ENCODE measurements around the gene SIX2.

The SIX2 gene

GRCh38 chr2:45000921-45001868 lies 8.1 kb downstream of the SIX2 start:
- no peak for TF ChIP-seq LEF1 (IDR thresholded peaks at IDR 0.05; ENCODE audit: borderline replicate concordance)
- ChIA-PET POLR2A (no interaction called here), CTCF (no interaction called here)
- DNase-seq (ENCODE audit: extremely low spot score) = no peak

- ChIA-PET POLR2A (no interaction called here), CTCF (no interaction called here)
- TF ChIP-seq ARNT (IDR thresholded peaks at IDR 0.05) = no peak
- DNase-seq (ENCODE audit: extremely low spot score) = no peak
Measured at GRCh38 chr2:45000341-45000901, 8.8 kb downstream of the SIX2 start.

- TF ChIP-seq ZNF384 (IDR thresholded peaks at IDR 0.05) (no peak), ARNT (IDR thresholded peaks at IDR 0.05) (no peak)
- no peak for DNase-seq (ENCODE audit: extremely low spot score)
- POLR2A ChIA-PET = no interaction called here
- CTCF ChIA-PET = no interaction called here
Measured at GRCh38 chr2:44999540-44999939, 9.7 kb downstream of the SIX2 start.

- no peak for DNase-seq (ENCODE audit: extremely low spot score)
- ChIA-PET POLR2A (interaction anchor here (0.8 kb wide), 1 partner anchor 15 kb away, joined by 3 read pairs; no protein-coding TSS in a partner anchor), CTCF (no interaction called here)
- no peak for TF ChIP-seq FOXM1 (IDR thresholded peaks at IDR 0.05; ENCODE audit: borderline replicate concordance)
- TF ChIP-seq SP1 (IDR thresholded peaks at IDR 0.05) = no peak
- peak; percentile 92 for TF ChIP-seq PKNOX1 (IDR thresholded peaks at IDR 0.05)
Measured at GRCh38 chr2:44997963-44998362, 11.3 kb downstream of the SIX2 start.

GRCh38 chr2:44996356-44996755 lies 12.9 kb downstream of the SIX2 start:
- CTCF ChIA-PET = no interaction called here
- no peak for DNase-seq (ENCODE audit: extremely low spot score)
- no peak for TF ChIP-seq TARDBP (IDR thresholded peaks at IDR 0.05)
- no peak for TF ChIP-seq PKNOX1 (IDR thresholded peaks at IDR 0.05)
- TF ChIP-seq CTBP1 (IDR thresholded peaks at IDR 0.05; ENCODE audit: borderline replicate concordance) = no peak
- no peak for TF ChIP-seq L3MBTL2 (conservative IDR thresholded peaks at IDR 0.05)
- TF ChIP-seq NFRKB (IDR thresholded peaks at IDR 0.05) = no peak
- TF ChIP-seq FOXK2 (IDR thresholded peaks at IDR 0.05) = no peak
- TF ChIP-seq SP1 (IDR thresholded peaks at IDR 0.05) = no peak
- no peak for TF ChIP-seq FOXA1 (IDR thresholded peaks at IDR 0.05)
- no peak for TF ChIP-seq FOXM1 (IDR thresholded peaks at IDR 0.05; ENCODE audit: borderline replicate concordance)
- TF ChIP-seq LEF1 (IDR thresholded peaks at IDR 0.05; ENCODE audit: borderline replicate concordance) = no peak
- no peak for TF ChIP-seq HDGF (IDR thresholded peaks at IDR 0.05; ENCODE audit: borderline replicate concordance)
- no peak for TF ChIP-seq SUZ12 (IDR thresholded peaks at IDR 0.05)
- no peak for TF ChIP-seq BHLHE40 (IDR thresholded peaks at IDR 0.05; ENCODE audit: borderline replicate concordance)
- POLR2A ChIA-PET = no interaction called here

GRCh38 chr2:44994377-44994776 lies 14.9 kb downstream of the SIX2 start:
- CTCF ChIA-PET = no interaction called here
- TF ChIP-seq ARNT (IDR thresholded peaks at IDR 0.05) = no peak
- no peak for TF ChIP-seq ZNF384 (IDR thresholded peaks at IDR 0.05)
- TF ChIP-seq SP1 (IDR thresholded peaks at IDR 0.05) = no peak
- no peak for TF ChIP-seq FOXM1 (IDR thresholded peaks at IDR 0.05; ENCODE audit: borderline replicate concordance)
- TF ChIP-seq L3MBTL2 (conservative IDR thresholded peaks at IDR 0.05) = no peak
- TF ChIP-seq BHLHE40 (IDR thresholded peaks at IDR 0.05; ENCODE audit: borderline replicate concordance) = no peak
- TF ChIP-seq TARDBP (IDR thresholded peaks at IDR 0.05) = no peak
- no peak for TF ChIP-seq PKNOX1 (IDR thresholded peaks at IDR 0.05)
- TF ChIP-seq HDGF (IDR thresholded peaks at IDR 0.05; ENCODE audit: borderline replicate concordance) = no peak
- TF ChIP-seq FOXK2 (IDR thresholded peaks at IDR 0.05) = no peak
- TF ChIP-seq FOXA1 (IDR thresholded peaks at IDR 0.05) = no peak
- TF ChIP-seq CTBP1 (IDR thresholded peaks at IDR 0.05; ENCODE audit: borderline replicate concordance) = no peak
- TF ChIP-seq NFRKB (IDR thresholded peaks at IDR 0.05) = no peak
- TF ChIP-seq ELF4 (IDR thresholded peaks at IDR 0.05) = no peak

GRCh38 chr2:44989176-44989575 lies 20.1 kb downstream of the SIX2 start:
- POLR2A ChIA-PET = no interaction called here
- CTCF ChIA-PET = no interaction called here
- no peak for TF ChIP-seq PKNOX1 (IDR thresholded peaks at IDR 0.05)
- no peak for TF ChIP-seq FOXK2 (IDR thresholded peaks at IDR 0.05)
- TF ChIP-seq TARDBP (IDR thresholded peaks at IDR 0.05) = no peak
- no peak for TF ChIP-seq LEF1 (IDR thresholded peaks at IDR 0.05; ENCODE audit: borderline replicate concordance)
- no peak for TF ChIP-seq L3MBTL2 (conservative IDR thresholded peaks at IDR 0.05)
- TF ChIP-seq NFRKB (IDR thresholded peaks at IDR 0.05) = no peak
- no peak for TF ChIP-seq SUZ12 (IDR thresholded peaks at IDR 0.05)
- TF ChIP-seq FOXM1 (IDR thresholded peaks at IDR 0.05; ENCODE audit: borderline replicate concordance) = no peak
- TF ChIP-seq ARNT (IDR thresholded peaks at IDR 0.05) = no peak
- no peak for TF ChIP-seq ELF4 (IDR thresholded peaks at IDR 0.05)
- TF ChIP-seq FOXA1 (IDR thresholded peaks at IDR 0.05) = no peak
- TF ChIP-seq HDGF (IDR thresholded peaks at IDR 0.05; ENCODE audit: borderline replicate concordance) = no peak
- no peak for TF ChIP-seq CTBP1 (IDR thresholded peaks at IDR 0.05; ENCODE audit: borderline replicate concordance)
- DNase-seq (ENCODE audit: extremely low spot score) = no peak

More at GRCh38 chr2:44994377-44994776, 14.9 kb downstream of the SIX2 start:
- POLR2A ChIA-PET = no interaction called here
- no peak for DNase-seq (ENCODE audit: extremely low spot score)

Data from HEK293T (cell line).